ENCODE results near the gene NEK8. TPM values are rescaled to one million over a fixed set of nuclear protein-coding genes. Genes with fewer than 3 reads are reported as not detected.

The NEK8 gene
- total and polyA plus RNA-seq, 8 donors = 2.8 to 17.8 (median 3.4) TPM; not detected in 1

- no peak for TF ChIP-seq CTCF (IDR thresholded peaks at IDR 0.05)
- no peak for TF ChIP-seq POLR2AphosphoS5 (IDR thresholded peaks at IDR 0.05)
- TF ChIP-seq EP300 (IDR thresholded peaks at IDR 0.05) = no peak
- no peak for TF ChIP-seq POLR2A (IDR thresholded peaks at IDR 0.05)
- H3K4me3 ChIP-seq = peak within 1 kb of the TSS; percentile 61 to 81 (median 64)
- H3K9me3 ChIP-seq = no peaks in the 10 kb centered on the region
- H3K27ac ChIP-seq = peak within 1 kb of the TSS; percentile 90 to 97 (median 92)
- intact Hi-C loops (cut with DNase I; ENCODE audit: low total_unique reads) = no loop called here
- DNase-seq = no peak
- 2 to 7% (median 3%) methylated on average over 16 to 20 of the region's 20 CpGs for WGBS, 5 donors
- H3K4me1 ChIP-seq = peaks cover 17 to 46% (median 32%) of the 10 kb centered on the region in 4 donors
- H3K27me3 ChIP-seq = peaks cover 0 to 4% (median 0%) of the 10 kb centered on the region in 3 donors
- H3K36me3 ChIP-seq = peaks cover 16 to 25% (median 21%) of the 10 kb centered on the region in 4 donors
These were observed 16.9 kb upstream of the NEK8 start, which contains the start of gene PROCA1 for GRCh38 chr17:28711723-28712031. TSS of gene PROCA1 (minus strand) at chr17:28711888. CDS start at chr17:28711660, 228 bp downstream.

DNA sequence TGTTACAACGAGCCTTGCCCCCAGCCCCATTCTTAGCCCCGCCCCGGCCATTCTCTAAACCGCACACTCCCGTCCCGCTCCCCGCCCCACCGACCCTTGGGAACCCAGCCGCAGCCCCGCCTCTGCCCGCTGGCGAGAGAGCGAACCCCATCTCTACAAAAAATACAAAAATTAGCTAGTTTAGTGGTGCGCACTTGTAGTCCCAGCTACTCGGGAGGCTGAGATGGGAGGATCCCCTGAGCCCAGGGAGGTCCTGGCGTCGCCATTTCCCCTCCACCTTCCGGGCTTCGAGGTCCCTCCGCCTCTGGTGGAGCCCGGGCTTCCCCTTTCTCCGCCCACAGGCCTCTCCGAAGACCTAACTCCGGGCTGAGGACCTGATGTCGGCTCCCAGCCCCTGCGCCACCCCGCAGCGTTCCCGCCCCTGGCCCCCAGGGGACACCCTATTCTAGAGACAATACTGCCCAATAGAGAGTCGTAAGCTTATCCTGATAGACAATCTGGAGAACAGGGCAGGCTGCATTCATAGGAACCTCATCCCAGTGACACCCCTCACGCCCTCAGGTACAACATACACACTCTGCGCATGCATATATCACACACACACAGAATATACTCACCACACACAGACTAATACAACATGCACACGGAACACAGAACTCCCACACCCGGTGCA, 16.4 kb upstream of the NEK8 start:
- Histone ChIP-seq H3K27me3 (peaks cover 0 to 9% (median 3%) of the 10 kb centered on the region in 3 donors), H3K27ac (peak overlapping the region; percentile 90 to 97 (median 92)), H3K4me3 (peak overlapping the region; percentile 61 to 81 (median 64)), H3K4me1 (peaks cover 22 to 51% (median 35%) of the 10 kb centered on the region in 4 donors), H3K9me3 (no peaks in the 10 kb centered on the region), H3K36me3 (peaks cover 16 to 25% (median 21%) of the 10 kb centered on the region in 4 donors)
- 36 to 50% (median 42%) methylated on average over 33 to 34 of the region's 34 CpGs for whole genome bisulfite sequencing, 5 donors
- no peak for TF ChIP-seq POLR2AphosphoS5 (IDR thresholded peaks at IDR 0.05)
- peak in 1 of 2 donors; percentile 74 for DNase-seq
- intact Hi-C loops (cut with DNase I; ENCODE audit: low total_unique reads) = no loop called here

- peaks cover 0 to 14% (median 8%) of the 10 kb centered on the region in 3 donors for H3K27me3 ChIP-seq
- DNase-seq = no peak
- H3K4me1 ChIP-seq = peaks cover 26 to 58% (median 40%) of the 10 kb centered on the region in 4 donors
- H3K4me3 ChIP-seq = no peak overlapping the region
- H3K36me3 ChIP-seq = peaks cover 16 to 25% (median 21%) of the 10 kb centered on the region in 4 donors
- TF ChIP-seq POLR2A (IDR thresholded peaks at IDR 0.05) (no peak), POLR2AphosphoS5 (IDR thresholded peaks at IDR 0.05) (no peak), CTCF (IDR thresholded peaks at IDR 0.05) (no peak), EP300 (IDR thresholded peaks at IDR 0.05) (no peak)
- peak overlapping the region in 1 of 5 donors; percentile 91 for H3K27ac ChIP-seq
- no peaks in the 10 kb centered on the region for H3K9me3 ChIP-seq
- WGBS, 5 donors = 60 to 75% (median 69%) methylated on average over 7 of the region's 7 CpGs
- intact Hi-C loops (cut with DNase I; ENCODE audit: low total_unique reads) = no loop called here
These were observed 15.7 kb upstream of the NEK8 start for GRCh38 chr17:28712705-28713415.

GRCh38 chr17:28714281-28714680, 14.3 kb upstream of the NEK8 start:
- 74 to 94% (median 88%) methylated on average over 3 of the region's 3 CpGs for WGBS, 5 donors
- TF ChIP-seq POLR2A (IDR thresholded peaks at IDR 0.05) (no peak), CTCF (IDR thresholded peaks at IDR 0.05) (no peak), POLR2AphosphoS5 (IDR thresholded peaks at IDR 0.05) (no peak), EP300 (IDR thresholded peaks at IDR 0.05) (no peak)

More at GRCh38 chr17:28714281-28714680, 14.3 kb upstream of the NEK8 start:
- no peak overlapping the region for H3K4me3 ChIP-seq
- peaks cover 0 to 14% (median 8%) of the 10 kb centered on the region in 3 donors for H3K27me3 ChIP-seq
- H3K9me3 ChIP-seq = no peaks in the 10 kb centered on the region
- DNase-seq = no peak
- peaks cover 37 to 72% (median 54%) of the 10 kb centered on the region in 4 donors for H3K4me1 ChIP-seq
- no peak overlapping the region for H3K27ac ChIP-seq
- intact Hi-C loops (cut with DNase I; ENCODE audit: low total_unique reads) = no loop called here
- peaks cover 16 to 25% (median 21%) of the 10 kb centered on the region in 4 donors for H3K36me3 ChIP-seq
